ENCODE results near the gene ADAP1.
A peak's percentile ranks its signal among the peaks of the same experiment; 100 is the strongest.

The ADAP1 gene

DNA sequence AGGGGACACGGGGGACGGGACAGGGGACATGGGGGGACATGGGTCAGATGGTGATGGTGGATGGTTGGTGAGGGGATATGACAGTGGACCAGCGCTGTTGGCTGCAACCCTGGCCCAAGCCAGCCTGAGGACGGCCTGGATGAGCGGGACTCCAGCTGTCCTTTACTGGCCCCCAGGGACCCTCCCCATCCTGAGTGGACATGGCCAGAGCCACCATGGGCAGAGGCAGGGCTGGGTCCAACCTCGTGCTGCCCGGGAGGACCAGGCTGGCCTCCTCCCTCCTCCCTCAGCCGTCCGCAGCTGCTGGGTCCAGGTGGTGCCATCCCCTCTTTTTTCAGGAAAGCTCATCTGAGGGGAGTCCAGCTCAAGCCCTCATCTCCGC, 47.7 kb downstream of the ADAP1 start:
- no peak for DNase-seq
- Histone ChIP-seq H3K36me3 (no peaks in the 10 kb centered on the region), H3K27me3 (peaks cover 0 to 13% of the 10 kb centered on the region in 2 donors), H3K4me3 (no peak overlapping the region), H3K9me3 (no peaks in the 10 kb centered on the region), H3K27ac (no peak overlapping the region), H3K4me1 (peaks cover 0 to 17% (median 5%) of the 10 kb centered on the region in 4 donors)
- TF ChIP-seq, protein P1, sequence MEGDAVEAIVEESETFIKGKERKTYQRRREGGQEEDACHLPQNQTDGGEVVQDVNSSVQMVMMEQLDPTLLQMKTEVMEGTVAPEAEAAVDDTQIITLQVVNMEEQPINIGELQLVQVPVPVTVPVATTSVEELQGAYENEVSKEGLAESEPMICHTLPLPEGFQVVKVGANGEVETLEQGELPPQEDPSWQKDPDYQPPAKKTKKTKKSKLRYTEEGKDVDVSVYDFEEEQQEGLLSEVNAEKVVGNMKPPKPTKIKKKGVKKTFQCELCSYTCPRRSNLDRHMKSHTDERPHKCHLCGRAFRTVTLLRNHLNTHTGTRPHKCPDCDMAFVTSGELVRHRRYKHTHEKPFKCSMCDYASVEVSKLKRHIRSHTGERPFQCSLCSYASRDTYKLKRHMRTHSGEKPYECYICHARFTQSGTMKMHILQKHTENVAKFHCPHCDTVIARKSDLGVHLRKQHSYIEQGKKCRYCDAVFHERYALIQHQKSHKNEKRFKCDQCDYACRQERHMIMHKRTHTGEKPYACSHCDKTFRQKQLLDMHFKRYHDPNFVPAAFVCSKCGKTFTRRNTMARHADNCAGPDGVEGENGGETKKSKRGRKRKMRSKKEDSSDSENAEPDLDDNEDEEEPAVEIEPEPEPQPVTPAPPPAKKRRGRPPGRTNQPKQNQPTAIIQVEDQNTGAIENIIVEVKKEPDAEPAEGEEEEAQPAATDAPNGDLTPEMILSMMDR (IDR thresholded peaks at IDR 0.05) = no peak
- intact Hi-C loops (cut with DNase I; ENCODE audit: low total_unique reads) = no loop called here

DNA sequence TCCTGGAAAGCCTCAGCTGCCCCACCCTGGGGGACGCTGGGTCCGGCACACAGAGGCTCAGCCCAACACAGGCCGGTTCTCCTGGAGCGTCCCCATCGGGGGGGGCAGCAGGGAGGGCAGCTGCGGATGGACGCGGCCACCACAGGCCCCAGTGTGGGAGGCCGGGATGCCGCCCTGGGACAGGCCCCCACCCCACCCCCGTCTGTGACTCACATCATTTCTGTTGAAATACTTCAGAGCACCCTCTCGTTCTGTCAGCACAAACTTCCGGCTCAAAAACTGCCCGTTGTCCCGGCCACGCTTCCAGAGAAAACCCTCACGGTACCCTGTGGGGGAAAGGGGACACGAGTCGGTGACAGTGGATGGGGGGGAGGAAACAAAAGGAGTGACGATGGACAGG, 49.6 kb downstream of the ADAP1 start:
- H3K27me3 ChIP-seq = peaks cover 0 to 13% of the 10 kb centered on the region in 2 donors
- intact Hi-C loops (cut with DNase I; ENCODE audit: low total_unique reads) = no loop called here
- H3K9me3 ChIP-seq = no peaks in the 10 kb centered on the region
- peak in 1 of 2 donors; percentile 66 for DNase-seq
- H3K27ac ChIP-seq = no peak overlapping the region
- H3K36me3 ChIP-seq = no peaks in the 10 kb centered on the region
- H3K4me1 ChIP-seq = peaks cover 0 to 30% (median 9%) of the 10 kb centered on the region in 4 donors
- TF ChIP-seq, protein P1 (IDR thresholded peaks at IDR 0.05) = no peak
- H3K4me3 ChIP-seq = peak overlapping the region in 1 of 2 donors; percentile 35

DNA sequence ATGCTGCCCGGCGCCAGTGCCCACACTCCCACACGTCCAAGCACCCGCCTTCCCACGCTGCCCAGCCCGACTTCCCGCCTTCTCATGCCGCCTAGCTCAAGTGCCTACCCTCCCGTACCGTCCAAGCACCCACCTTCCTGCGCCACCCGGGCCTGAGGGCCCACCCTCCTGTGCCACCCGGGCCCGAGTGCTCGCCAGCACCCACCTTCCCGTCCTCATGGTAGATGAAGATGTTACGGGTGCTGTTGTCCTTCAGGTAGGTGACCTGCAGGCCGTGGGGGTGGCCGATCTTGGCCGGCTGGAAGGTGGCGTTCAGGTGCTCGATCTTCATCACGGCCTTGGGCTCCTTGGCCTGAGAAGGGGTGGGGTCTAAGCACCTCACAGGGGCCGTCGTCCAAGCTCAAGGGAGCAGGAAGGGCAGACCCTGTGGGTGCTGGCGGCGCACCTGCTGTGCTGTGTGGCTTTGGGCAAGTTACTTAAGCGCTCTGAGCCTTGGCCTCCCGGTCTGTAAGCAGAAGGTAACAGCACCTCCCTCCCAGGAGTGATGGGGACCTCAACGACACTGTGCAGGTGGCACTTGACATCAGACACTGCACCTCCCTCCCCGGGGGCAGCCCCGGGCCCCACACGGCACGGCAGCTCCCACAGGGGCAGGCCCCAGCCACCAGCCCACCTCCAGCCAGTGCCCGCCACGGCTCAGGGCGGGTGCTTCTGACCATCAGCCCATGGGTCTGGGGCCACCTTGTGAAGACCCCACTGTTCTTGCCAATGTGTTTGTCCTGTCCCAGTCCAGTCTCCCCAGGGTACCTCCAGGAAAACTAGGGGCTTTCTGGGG, 50.3 kb downstream of the ADAP1 start:
- intact Hi-C loops (cut with DNase I; ENCODE audit: low total_unique reads) = no loop called here
- Histone ChIP-seq H3K4me3 (peak overlapping the region in 1 of 2 donors; percentile 35), H3K27ac (no peak overlapping the region), H3K27me3 (peaks cover 0 to 13% of the 10 kb centered on the region in 2 donors), H3K36me3 (peaks cover 0 to 5% (median 0%) of the 10 kb centered on the region in 3 donors), H3K9me3 (no peaks in the 10 kb centered on the region), H3K4me1 (peaks cover 0 to 24% (median 7%) of the 10 kb centered on the region in 4 donors)
- no peak for DNase-seq
- TF ChIP-seq, protein P1 (IDR thresholded peaks at IDR 0.05) = no peak

DNA sequence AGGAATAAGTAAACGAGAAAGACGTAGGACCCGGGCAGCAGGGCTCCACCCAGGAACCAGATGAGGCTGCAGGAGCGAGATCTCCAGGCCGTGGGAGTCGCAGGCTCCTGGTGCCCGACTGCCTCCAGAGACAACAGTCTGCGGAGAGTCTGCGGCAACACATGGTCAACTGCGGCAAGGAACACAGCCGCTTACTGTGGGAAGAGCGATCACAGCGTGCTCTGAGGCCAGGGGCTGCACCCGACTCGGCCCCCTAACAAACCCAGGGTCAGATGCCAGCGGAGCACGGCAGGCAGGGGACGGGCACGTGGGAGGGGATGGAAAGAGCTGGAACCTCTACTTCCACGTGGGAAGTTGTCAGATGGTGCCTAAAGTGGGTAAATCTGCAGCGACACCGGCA, 51.5 kb downstream of the ADAP1 start:
- Histone ChIP-seq H3K27me3 (peaks cover 0 to 13% of the 10 kb centered on the region in 2 donors), H3K36me3 (peaks cover 0 to 17% (median 9%) of the 10 kb centered on the region in 3 donors), H3K27ac (no peak overlapping the region), H3K9me3 (no peaks in the 10 kb centered on the region), H3K4me3 (no peak overlapping the region), H3K4me1 (peaks cover 0 to 19% (median 7%) of the 10 kb centered on the region in 4 donors)
- DNase-seq = no peak
- intact Hi-C loops (cut with DNase I; ENCODE audit: low total_unique reads) = no loop called here
- TF ChIP-seq, protein P1 (IDR thresholded peaks at IDR 0.05) = no peak

DNA sequence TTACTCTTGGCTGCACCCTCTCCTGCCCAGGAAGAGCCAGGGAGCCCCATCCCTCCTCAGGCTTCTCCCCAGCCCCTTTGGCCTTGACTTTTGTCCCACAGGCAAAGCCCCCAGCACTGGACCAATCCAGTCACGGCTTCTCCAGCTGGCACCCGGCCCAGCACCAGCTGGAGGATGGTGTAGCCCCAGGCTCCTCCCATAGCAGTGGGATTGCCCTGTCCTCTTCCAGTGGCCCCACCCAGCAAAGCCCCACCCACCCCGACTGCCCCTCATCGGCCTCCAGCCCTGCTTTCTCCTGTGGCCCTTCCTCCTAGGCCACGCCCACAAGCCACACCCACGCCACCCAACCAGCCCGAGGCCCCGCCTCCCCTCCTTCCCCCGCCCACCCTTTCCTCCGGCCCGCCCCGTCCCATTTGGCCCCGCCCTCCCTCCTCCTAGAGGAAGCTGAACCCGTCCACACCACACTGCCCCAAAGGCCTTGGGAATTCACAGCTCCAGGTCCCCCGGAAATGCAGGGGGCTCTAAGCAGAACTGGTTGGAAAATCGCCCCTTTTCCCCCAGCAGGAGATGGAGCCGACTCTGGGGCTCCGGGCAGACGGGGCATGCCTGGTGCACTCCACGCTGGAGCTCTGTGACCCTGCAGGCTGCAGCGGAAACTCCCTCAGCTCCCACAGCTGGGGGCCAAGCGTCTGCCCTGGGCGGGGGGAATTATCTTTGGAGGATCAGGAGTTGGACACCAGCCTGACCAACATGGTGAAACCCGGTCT, 52.9 kb downstream of the ADAP1 start:
- Histone ChIP-seq H3K4me1 (peaks cover 0 to 19% (median 9%) of the 10 kb centered on the region in 4 donors), H3K27me3 (peaks cover 0 to 13% of the 10 kb centered on the region in 2 donors), H3K4me3 (no peak overlapping the region), H3K36me3 (peaks cover 0 to 31% (median 24%) of the 10 kb centered on the region in 3 donors), H3K9me3 (no peaks in the 10 kb centered on the region), H3K27ac (no peak overlapping the region)
- TF ChIP-seq, protein P1 (IDR thresholded peaks at IDR 0.05) = no peak
- intact Hi-C loops (cut with DNase I; ENCODE audit: low total_unique reads) = no loop called here
- peak in 1 of 2 donors; percentile 74 for DNase-seq
